Measurements from ENCODE around the gene YIF1A. TPM values are rescaled to one million over a fixed set of nuclear protein-coding genes. Genes with fewer than 3 reads are reported as not detected.

The YIF1A gene
- total RNA-seq, 1 experiment from 2014 or later, result 217 TPM

DNA sequence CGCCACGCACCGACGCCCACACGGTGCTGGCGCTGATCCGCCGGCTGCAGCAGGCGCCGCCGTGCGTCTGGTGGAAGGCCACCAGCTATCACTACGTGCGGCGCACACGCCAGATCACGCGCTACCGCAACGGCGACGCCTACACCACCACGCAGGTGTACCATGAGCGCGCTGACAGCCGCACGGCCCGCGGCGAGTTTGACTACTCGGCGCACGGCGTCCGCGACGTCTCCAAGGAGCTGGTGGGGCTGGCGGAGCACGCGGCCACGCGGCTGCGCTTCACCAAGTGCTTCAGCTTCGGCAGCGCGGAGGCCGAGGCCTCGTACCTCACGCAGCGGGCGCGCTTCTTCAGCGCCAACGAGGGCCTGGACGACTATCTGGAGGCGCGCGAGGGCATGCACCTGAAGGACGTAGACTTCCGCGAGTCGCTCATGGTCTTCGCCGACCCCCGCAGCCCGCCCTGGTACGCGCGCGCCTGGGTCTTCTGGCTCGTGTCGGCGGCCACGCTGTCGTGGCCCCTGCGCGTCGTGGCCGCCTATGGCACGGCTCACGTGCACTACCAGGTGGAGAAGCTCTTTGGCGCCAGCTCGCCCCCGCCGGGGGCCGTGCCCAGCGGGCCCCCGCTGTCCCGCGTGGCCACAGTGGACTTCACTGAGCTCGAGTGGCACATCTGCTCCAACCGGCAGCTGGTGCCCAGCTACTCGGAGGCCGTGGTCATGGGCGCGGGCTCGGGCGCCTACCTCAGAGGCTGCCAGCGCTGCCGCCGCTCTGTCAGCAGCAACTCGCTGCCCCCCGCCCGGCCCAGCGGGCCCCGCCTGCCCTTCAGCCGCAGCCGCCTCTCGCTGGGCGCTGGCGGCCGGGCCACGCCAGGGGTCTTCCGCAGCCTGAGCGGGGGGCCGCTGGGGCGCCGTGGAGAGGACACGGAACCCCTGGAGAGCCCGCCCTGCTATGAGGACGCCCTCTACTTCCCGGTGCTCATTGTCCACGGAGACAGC is 6.0 kb upstream of the YIF1A start:
- Histone ChIP-seq H3K9me3 (no peaks in the 10 kb centered on the region), H3K27me3 (peaks cover 17% of the 10 kb centered on the region), H3K36me3 (no peaks in the 10 kb centered on the region), H3K4me3 (no peak overlapping the region)
- no peak for DNase-seq

DNA sequence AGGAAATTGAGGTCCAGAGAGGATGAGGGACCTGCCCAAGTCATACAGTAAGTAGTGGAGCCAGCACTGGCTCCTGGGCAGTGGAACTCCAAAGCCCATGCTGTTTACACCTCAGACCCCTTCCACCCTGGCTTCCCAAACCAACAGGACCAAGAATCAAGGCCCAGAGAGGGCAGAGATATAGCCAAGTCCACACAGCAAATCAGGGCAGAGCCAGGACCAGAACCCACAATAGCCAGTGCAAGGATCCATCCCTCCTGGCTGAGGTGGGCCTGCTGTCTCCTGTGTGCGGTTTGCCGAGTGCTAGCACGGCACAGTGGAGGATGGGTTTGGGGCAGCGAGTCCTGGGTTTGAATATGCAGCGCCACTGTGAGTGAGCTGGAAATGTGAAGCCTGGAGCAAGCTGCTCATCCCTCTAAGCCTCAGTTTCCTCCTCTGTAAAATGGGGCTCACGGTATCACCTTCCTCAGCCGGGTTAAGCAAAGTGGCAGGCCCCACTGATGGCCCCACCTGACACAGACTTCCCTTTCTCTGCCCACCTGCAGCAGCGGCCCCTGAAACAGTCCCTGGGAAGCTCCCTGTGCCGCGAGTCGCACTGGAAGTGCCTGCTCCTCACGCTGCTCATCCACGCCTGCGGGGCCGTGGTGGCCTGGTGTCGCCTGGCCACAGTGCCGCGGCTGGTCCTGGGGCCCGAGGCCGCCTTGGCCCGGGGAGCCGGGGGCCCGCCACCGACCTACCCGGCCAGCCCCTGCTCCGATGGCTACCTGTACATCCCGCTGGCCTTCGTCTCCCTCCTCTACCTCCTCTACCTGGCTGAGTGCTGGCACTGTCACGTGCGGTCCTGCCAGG is 5.1 kb upstream of the YIF1A start:
- Histone ChIP-seq H3K27me3 (peaks cover 17% of the 10 kb centered on the region), H3K4me3 (no peak overlapping the region), H3K36me3 (no peaks in the 10 kb centered on the region), H3K9me3 (no peaks in the 10 kb centered on the region)
- DNase-seq, result no peak

DNA sequence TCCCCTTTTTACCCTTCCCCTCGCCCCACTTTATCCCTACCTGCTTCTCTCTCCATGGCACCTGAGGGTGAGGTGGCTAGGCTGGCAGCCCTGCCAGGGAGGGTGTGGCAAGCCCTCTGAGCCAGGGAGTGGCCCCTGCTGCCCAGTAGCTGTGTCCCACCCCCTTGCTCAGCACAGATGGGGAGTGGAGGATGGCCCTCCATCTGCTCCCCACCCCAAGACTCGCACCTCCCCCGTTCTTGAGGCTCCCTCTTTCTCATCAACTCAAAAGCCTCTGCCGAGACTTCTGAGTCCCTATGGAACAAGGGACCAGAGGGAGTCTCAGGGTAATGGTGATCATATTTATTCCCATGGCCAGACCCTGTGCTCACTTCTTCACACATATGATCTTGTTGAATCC is 4.4 kb upstream of the YIF1A start:
- no peaks in the 10 kb centered on the region for H3K9me3 ChIP-seq
- DNase-seq, result no peak
- peaks cover 17% of the 10 kb centered on the region for H3K27me3 ChIP-seq
- no peaks in the 10 kb centered on the region for H3K36me3 ChIP-seq
- H3K4me3 ChIP-seq, result no peak overlapping the region

DNA sequence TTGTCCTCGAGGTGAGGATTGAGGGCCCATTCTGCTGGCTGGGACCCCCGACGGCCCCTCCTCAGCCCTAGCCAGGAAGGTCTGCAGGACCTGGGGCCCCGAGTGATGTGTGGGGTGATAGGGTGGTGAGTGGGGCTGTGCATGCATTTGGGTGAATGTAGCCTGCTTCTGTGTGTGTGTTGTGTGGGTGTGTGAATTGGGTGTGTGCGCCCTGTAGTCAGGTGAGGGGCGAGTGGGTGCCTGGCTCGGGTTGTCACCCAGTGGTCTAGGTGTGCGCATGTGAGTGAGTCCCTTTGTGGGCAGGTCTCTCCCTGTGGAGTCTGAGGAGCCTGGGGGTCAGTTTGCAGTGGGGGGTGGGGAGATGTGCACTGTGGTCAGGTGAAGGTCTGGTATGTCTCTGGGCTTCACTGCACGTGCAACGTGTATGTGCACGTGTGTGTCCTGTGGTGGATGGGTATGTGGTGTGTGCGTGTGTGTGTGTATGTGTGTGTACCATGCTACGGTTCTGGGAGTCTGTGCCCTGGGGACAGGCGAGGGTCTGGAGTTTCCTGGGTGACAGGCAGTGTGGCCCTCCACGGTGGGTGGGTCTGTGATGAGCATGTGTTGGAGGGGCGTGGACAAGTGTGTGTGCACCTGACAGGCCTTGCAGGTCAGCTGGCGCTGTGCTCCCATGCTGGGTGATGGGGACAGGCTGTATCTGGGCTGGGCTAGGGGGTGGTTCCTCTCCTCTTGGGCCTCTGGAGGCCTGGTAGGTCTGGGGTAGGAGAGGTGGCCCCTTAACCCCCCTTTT is 3.8 kb upstream of the YIF1A start:
- H3K4me3 ChIP-seq, result no peak overlapping the region
- H3K27me3 ChIP-seq, result peaks cover 17% of the 10 kb centered on the region
- H3K9me3 ChIP-seq, result no peaks in the 10 kb centered on the region
- no peaks in the 10 kb centered on the region for H3K36me3 ChIP-seq
- no peak for DNase-seq

DNA sequence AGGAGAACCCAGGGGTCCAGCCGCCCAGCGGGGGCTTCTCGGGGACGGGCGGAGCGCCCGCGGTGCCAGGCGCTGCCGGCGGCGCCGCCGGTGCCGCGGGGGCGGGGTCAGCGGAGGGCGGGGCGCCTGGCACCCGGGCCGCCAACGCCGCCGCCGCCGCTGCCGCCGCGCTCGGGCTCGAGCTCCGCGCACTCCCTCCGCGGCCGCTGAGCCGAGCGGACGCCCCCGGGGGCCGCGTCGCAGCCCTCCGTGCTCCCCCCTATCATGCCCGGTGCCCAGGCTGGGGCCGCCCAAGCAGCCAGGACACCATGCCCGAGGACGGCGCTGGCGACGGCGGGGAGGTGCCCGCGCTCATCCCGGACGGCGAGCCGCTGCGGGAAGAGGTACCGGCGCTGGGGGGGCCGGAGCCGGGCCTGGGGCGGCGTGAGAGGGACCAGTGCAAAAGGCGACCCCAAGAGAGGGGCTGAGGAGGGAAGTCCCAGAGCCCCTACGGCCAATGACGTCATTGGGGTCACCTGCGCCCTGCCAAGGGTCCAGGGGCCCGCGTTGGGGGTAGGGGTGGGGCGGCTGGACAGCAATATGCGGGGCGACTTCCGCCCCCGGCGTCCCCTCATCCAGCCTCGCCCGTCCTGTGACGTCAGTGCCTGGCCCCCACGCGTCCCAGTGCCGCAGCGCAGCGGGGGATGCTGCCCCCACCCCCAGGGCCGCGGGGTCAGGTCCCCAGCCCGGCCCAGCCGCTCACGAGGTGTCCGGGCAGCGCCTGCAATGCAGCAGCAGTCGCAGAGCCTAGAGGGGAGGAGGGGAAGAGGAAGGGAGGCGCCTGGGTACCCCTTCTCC is 3.0 kb upstream of the YIF1A start, which contains the start of gene TMEM151A:
TSS of gene TMEM151A (plus strand) at position 189 of the 837 bp plus-strand sequence. CDS start at position 309, 120 bp downstream.
- peak within 1 kb of the TSS; percentile 21; the same call in 1 of the 2 replicates for H3K4me3 ChIP-seq
- peaks cover 3% of the 10 kb centered on the region for H3K36me3 ChIP-seq
- no peak for DNase-seq
- H3K27me3 ChIP-seq, result peaks cover 17% of the 10 kb centered on the region
- H3K9me3 ChIP-seq, result no peaks in the 10 kb centered on the region

DNA sequence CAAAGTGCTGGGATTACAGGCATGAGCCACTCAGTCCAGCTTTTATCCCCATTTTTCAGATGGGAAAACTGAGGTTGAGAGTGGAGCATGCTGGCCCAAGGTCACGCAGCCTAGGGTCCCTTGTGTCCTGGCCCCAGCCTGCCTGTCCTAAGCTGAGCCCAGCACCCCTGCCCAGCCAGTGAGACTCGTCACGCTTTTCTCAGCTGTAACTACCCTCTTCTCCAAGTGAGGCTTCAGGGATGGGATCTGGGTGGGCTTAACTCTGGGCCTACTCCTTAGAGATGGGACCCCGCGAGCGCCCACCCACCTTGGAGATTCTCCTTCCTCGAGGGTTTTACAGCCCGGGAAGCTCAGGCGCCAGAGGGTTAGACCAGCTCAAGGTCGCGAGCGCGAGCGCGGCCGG is 2.4 kb upstream of the YIF1A start:
- H3K36me3 ChIP-seq, result peaks cover 6% of the 10 kb centered on the region
- H3K4me3 ChIP-seq, result no peak overlapping the region
- no peaks in the 10 kb centered on the region for H3K9me3 ChIP-seq
- peaks cover 17% of the 10 kb centered on the region for H3K27me3 ChIP-seq
- no peak for DNase-seq

DNA sequence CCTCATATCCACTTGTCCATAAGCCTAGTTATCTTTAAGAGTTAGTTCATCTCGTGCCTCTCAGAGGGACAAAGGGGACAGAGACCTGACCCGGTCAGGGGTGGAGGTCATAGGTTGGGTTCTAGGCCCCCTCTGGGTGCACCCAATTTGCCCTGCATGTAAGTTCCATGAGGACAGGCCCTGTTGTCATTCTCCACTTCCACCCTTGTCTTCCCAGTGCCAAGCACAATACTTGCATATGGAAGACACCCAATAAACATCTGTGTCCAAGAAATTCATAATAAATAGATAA is 1.3 kb upstream of the YIF1A start:
- Histone ChIP-seq H3K36me3 (peaks cover 8% of the 10 kb centered on the region), H3K27me3 (peaks cover 17% of the 10 kb centered on the region), H3K4me3 (no peak overlapping the region), H3K9me3 (no peaks in the 10 kb centered on the region)
- no peak for DNase-seq

DNA sequence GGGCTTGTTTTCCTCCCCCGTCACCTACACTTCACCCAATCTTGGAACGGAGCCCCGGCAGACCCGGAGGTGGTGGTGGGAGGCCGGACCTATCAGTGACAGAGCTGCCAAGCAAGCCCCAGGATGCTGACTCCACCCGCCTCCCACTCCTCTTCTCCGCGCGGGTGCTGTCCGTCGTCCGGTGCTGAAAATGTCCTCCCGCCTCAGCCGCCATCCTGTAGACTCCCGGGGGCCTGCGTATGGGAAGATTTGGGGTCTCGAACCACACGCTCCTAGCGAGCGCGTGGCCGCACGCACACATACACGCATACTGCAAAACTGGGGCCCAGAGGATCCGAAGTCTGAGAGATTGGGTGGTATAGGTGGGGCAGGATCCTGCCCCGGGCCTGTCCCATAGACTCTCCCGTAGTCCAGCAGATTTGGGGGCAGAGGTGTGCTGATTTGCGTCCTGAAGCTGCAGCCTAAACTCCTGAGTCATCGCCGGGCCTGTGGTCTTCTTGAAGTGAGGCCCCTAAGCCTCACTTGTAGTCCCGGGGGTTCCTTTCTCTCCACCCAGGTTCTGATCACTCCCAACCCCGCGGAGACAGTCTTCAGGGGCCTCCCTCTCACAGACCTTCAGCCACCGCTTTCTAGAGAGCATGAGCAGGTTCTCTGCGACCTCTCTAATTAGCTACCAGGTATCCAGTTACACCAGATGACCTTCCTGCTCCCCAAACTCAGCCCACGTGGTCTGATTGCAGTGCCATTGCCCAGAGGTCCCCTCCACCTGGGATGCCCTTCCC is 796 bp upstream of the YIF1A start:
- no peaks in the 10 kb centered on the region for H3K9me3 ChIP-seq
- no peak for DNase-seq

DNA sequence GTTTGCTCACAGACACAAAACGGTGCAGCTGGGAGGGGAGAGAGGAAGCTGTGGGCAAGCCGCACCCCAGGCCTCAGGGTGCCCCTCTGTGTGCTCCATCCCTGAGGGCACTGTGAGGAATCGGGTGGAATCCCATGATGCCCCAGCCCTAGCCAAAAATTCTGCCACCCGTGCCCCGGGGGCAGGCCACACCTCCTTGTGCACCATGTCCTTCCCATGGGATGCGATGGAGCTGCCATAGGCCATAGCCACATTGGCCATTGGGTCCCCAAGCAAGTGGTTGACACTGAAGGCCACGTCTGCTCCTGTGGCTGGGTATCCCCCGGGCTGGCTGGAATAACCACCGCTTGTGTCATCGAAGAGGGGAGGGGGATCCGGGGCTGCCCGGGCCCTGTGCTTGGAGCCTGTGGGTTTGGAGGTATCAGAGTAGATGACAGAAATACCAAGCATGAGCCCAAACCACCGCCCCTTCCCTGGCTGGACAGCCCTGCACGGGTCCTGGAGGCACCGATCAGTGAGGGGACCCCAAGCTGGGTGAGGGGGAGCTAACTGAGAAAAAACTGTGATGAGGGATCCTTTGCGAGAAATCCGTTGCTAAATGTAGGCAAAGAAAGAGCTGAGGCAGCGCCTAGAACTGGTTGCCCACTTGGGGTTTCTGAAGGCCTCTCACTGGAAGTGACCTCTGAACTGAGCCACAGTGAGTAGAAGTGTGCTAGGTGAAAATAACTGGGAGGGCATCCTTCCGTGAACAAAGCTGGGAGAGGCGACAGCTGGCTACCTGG is 863 bp downstream of the YIF1A start:
- H3K4me3 ChIP-seq, result peak overlapping the region; percentile 77
- H3K9me3 ChIP-seq, result no peaks in the 10 kb centered on the region
- H3K36me3 ChIP-seq, result peaks cover 8% of the 10 kb centered on the region
- no peak for DNase-seq
- H3K27me3 ChIP-seq, result peaks cover 17% of the 10 kb centered on the region

More for the DNA sequence above, 796 bp upstream of the YIF1A start:
- peak overlapping the region; percentile 77 for H3K4me3 ChIP-seq
- peaks cover 8% of the 10 kb centered on the region for H3K36me3 ChIP-seq
- H3K27me3 ChIP-seq, result peaks cover 17% of the 10 kb centered on the region

DNA sequence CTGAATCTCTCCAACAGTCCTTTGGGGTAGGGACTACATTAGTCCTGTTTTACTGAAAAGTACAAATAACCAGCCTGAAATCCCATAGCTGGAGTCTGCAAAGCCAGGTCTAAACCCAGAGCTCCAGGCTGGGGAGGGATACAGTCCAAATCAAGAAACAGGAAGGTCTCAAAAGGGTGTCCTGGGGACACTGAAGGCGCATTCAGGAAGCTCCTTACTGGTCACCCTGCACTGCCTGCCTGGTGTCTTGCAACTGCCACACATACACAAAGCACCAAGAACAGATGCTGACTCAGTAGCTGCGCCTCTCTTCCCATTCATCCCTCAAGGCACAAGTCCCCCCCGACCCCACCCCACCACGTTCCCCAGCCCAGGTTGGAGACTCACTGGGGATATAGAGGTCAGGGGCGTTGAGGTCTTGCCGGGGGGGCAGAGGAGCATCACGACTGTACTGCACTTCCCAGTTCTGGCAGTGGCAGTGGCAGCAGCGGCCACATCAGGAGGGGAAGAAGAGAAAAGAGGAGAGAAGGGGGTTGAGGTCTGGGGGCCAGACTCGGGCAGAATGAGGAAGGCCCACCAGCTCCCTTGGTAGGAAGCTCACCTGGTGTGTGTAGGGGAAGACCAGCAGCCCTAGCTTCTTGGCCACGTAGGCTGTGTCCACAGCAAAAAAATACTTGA is 1.6 kb downstream of the YIF1A start:
- no peak for DNase-seq
- Histone ChIP-seq H3K9me3 (no peaks in the 10 kb centered on the region), H3K36me3 (peaks cover 8% of the 10 kb centered on the region), H3K4me3 (peak overlapping the region; percentile 77; the same call in 1 of the 2 replicates), H3K27me3 (peaks cover 13% of the 10 kb centered on the region)

DNA sequence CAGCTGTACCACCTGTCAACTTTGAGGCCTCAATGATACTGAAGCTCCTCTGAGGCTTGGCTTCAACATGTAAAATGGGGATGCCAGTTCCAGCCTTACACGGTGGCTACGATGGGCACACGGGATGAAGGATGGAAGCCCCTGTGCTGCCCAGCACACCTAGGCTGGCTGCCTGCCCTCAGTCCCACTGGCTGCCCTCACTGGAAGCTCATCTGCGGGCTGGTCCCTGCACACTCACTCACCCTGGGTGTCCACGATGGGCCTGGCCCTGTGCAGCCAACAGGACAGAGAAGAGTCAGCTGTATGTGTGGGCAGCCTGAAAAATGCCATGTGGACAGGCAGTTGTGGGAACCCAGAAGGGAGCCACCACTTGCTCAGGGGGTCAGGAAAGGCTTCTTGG is 2.2 kb downstream of the YIF1A start:
- peaks cover 8% of the 10 kb centered on the region for H3K27me3 ChIP-seq
- peaks cover 8% of the 10 kb centered on the region for H3K36me3 ChIP-seq
- no peak for DNase-seq

DNA sequence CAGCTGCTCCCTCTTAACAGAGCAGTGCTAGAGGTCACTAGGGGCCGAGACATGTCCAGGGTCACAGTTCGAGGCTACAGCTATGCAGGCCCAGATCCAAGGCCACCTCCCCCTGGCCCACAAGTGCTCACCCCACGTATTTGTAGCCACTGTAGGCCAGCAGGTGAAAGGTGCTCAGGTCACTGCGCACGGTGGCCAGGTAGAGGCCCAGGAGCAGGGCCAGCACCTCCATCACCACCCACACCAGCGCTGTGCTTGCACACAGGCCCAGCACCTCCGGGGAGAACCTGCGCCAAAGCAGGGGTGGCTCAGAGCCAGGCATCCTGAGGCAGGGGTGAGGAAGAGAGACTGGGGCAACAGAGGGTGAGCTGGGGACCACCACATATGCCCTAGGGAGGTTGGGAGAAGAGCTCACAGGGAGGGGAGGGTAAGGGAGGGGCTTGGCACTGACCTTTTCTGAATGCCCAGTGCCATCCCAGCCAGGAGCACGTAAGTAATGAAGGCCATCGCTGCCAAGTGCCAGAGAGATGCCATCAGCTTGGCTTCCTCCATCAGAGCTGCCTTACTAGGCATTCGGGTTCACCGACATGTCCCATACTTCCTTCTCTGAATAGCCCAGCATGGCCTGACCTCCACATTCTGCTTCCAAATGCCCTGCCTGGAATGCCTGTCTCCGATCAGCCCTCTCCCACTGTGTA is 3.5 kb downstream of the YIF1A start:
- no peaks in the 10 kb centered on the region for H3K9me3 ChIP-seq
- no peak for DNase-seq
- no peak overlapping the region for H3K4me3 ChIP-seq
- H3K27me3 ChIP-seq, result no peaks in the 10 kb centered on the region
- H3K36me3 ChIP-seq, result peaks cover 8% of the 10 kb centered on the region

More for the DNA sequence above, 2.2 kb downstream of the YIF1A start:
- Histone ChIP-seq H3K4me3 (no peak overlapping the region), H3K9me3 (no peaks in the 10 kb centered on the region)

DNA sequence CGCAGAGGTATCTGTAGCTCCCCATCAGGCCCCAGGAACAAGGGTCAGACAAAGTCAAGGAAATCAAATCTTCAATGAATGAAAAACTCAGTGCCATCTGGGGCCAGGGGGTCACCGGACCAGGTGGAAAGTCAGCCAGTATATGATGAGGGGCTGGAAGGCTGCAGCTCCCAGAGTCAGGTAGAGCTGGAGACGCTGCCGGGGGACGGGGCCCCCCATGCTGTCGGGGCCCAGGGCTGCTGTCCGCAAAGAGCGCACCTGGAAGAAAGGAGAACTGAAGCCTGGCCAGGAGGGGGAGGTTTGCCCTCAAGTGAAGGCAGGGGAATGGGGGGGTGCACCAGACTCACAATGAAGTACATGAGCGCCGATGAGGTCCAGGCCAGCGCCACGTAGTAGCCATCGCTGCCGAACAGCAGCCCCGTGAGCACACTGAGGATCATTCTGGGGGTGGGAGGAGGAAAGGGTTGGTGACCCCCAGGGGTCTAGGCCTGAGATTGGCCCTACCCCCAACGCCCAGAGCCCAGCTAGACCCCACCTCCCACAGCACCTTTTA is 4.3 kb downstream of the YIF1A start:
- H3K4me3 ChIP-seq, result no peak overlapping the region
- peaks cover 8% of the 10 kb centered on the region for H3K36me3 ChIP-seq
- no peaks in the 10 kb centered on the region for H3K27me3 ChIP-seq
- DNase-seq, result no peak
- no peaks in the 10 kb centered on the region for H3K9me3 ChIP-seq

Data from MG63 (cell line).